Neural cell (in vitro differentiated cells): Measurements from ENCODE around the gene UTP15. TPM values are rescaled to one million over a fixed set of nuclear protein-coding genes. Genes with fewer than 3 reads are reported as not detected.

Experiments
- H2AFZ ChIP-seq: fragments of 200-600, 300-800 bp; sonication (generic), shearing (Covaris generic); 2 replicates; pipeline ENCODE4 v1.6.0; 2014; ENCODE audit warnings: low read depth, mild to moderate bottlenecking, antibody characterized with exemption, low read length, moderate library complexity
- H3F3A ChIP-seq: fragments of 200-600 bp; shearing (Covaris generic); 2 replicates; pipeline ENCODE4 v1.6.1; 2016; ENCODE audit warnings: mild to moderate bottlenecking, moderate library complexity, mixed read lengths, antibody characterized with exemption, low read length; ENCODE audit not compliant: insufficient read depth, poor library complexity, severe bottlenecking
- H3K27ac ChIP-seq: fragments of 200-600, 300-800 bp; sonication (generic), shearing (Covaris generic); 2 replicates; pipeline ENCODE4 v1.5.1; 2014; ENCODE audit warnings: mild to moderate bottlenecking, low read length, moderate library complexity
- H3K27me3 ChIP-seq: fragments of 300-800, 200-600 bp; sonication (generic), shearing (Covaris generic); 2 replicates; pipeline ENCODE4 v1.6.0; 2014; ENCODE audit warnings: mild to moderate bottlenecking, low read depth, low read length, moderate library complexity; ENCODE audit not compliant: insufficient read depth
- H3K36me3 ChIP-seq: fragments of 300-800, 200-600 bp; sonication (generic), shearing (Covaris generic); 2 replicates; pipeline ENCODE4 v1.5.1; 2014; ENCODE audit warnings: mild to moderate bottlenecking, antibody characterized with exemption, low read length, moderate library complexity; ENCODE audit not compliant: insufficient read depth
- H3K4me2 ChIP-seq: fragments of 300-800, 200-600 bp; sonication (generic), shearing (Covaris generic); 2 replicates; pipeline ENCODE4 v1.6.0; 2014; ENCODE audit warnings: mild to moderate bottlenecking, low read length
- H3K4me3 ChIP-seq: fragments of 300-800, 200-600 bp; sonication (generic), shearing (Covaris generic); 2 replicates; pipeline ENCODE4 v1.5.1; 2014; ENCODE audit warnings: mild to moderate bottlenecking, low read length, moderate library complexity
- H3K79me2 ChIP-seq: fragments of 200-600 bp; shearing (Covaris generic); replicated peaks from 2 replicates; pipeline ENCODE4 v1.6.0; 2014; ENCODE audit warnings: mild to moderate bottlenecking, low read length, moderate library complexity; ENCODE audit not compliant: insufficient read depth
- H3K9ac ChIP-seq: fragments of 300-800, 200-600 bp; sonication (generic), shearing (Covaris generic); 2 replicates; pipeline ENCODE4 v1.6.1; 2016; ENCODE audit warnings: mild to moderate bottlenecking, low read length, mixed read lengths
- H3K9me2 ChIP-seq: fragments of 200-600 bp; shearing (Covaris generic); 2 replicates; pipeline ENCODE4 v1.6.1; 2016; ENCODE audit warnings: mild to moderate bottlenecking, low read length, mixed read lengths; ENCODE audit not compliant: insufficient read depth
- H3K9me3 ChIP-seq: fragments of 200-600, 300-800 bp; sonication (generic), shearing (Covaris generic); 2 replicates; pipeline ENCODE4 v1.6.1; 2016; ENCODE audit warnings: mild to moderate bottlenecking, mixed run types, low read length, moderate library complexity, mixed read lengths
- H4K20me1 ChIP-seq: fragments of 200-600 bp; shearing (Covaris generic); 2 replicates; pipeline ENCODE4 v1.6.1; 2016; ENCODE audit warnings: mild to moderate bottlenecking, mixed run types; ENCODE audit not compliant: insufficient read depth
- CTCF ChIP-seq: fragments of 450-650 bp; IDR thresholded peaks from 2 replicates; pipeline ENCODE4 v1.5.1; 2014; ENCODE audit warnings: antibody characterized with exemption, mild to moderate bottlenecking, moderate library complexity; ENCODE audit not compliant: poor library complexity, severe bottlenecking
- EP300 ChIP-seq: fragments of 450-650 bp; conservative IDR thresholded peaks from 2 replicates; pipeline ENCODE4 v1.6.1; 2014; ENCODE audit warnings: antibody characterized with exemption, mild to moderate bottlenecking, moderate library complexity; ENCODE audit not compliant: poor library complexity, severe bottlenecking
- EZH2 ChIP-seq: fragments of 200-600, 300-800 bp; shearing (Covaris generic), sonication (generic); IDR thresholded peaks from 2 replicates; pipeline ENCODE4 v1.6.1; 2014; ENCODE audit warnings: antibody characterized with exemption, low read length, borderline replicate concordance, mild to moderate bottlenecking; ENCODE audit not compliant: insufficient read depth, poor library complexity, severe bottlenecking
- MXI1 ChIP-seq: fragments of 450-650 bp; conservative IDR thresholded peaks from 2 replicates; pipeline ENCODE4 v1.6.1; 2014; ENCODE audit warnings: antibody characterized with exemption, mild to moderate bottlenecking; ENCODE audit not compliant: poor library complexity, severe bottlenecking
- POLR2AphosphoS5 ChIP-seq: IDR thresholded peaks from 2 replicates; pipeline ENCODE4 v1.6.1; 2012
- RAD21 ChIP-seq: fragments of 450-650 bp; conservative IDR thresholded peaks from 2 replicates; pipeline ENCODE4 v1.6.1; 2014; ENCODE audit warnings: antibody characterized with exemption, mild to moderate bottlenecking, moderate library complexity
- REST ChIP-seq: IDR thresholded peaks from 2 replicates; pipeline ENCODE4 v1.6.1; 2012; ENCODE audit warnings: borderline replicate concordance
- SMC3 ChIP-seq: fragments of 450-650 bp; conservative IDR thresholded peaks from 2 replicates; pipeline ENCODE4 v1.6.1; 2014; ENCODE audit warnings: antibody characterized with exemption, mild to moderate bottlenecking, moderate library complexity; ENCODE audit not compliant: poor library complexity
- TAF1 ChIP-seq: IDR thresholded peaks from 2 replicates; pipeline ENCODE4 v1.6.1; 2012; ENCODE audit warnings: low read depth
- polyA plus RNA-seq: library from polyadenylated mRNA; depleted of rRNA; stranded (reverse); fragments of >200 nt; gene quantifications from 2 replicates; pipeline ENCODE4 v1.2.3, GENCODE V29; 2014

The UTP15 gene
- polyA plus RNA-seq, 1 donor from 2014 or later = 18.1 TPM

GRCh38 chr5:73591698-73592501 is 26.4 kb downstream of the UTP15 start:
- Histone ChIP-seq H3K36me3 (no peaks in the 10 kb centered on the region), H4K20me1 (no peaks in the 10 kb centered on the region), H2AFZ (no peak overlapping the region), H3K9ac (no peak overlapping the region), H3K27me3 (no peaks in the 10 kb centered on the region), H3K4me2 (no peak overlapping the region), H3K27ac (no peak overlapping the region), H3K9me2 (no peaks in the 10 kb centered on the region), H3K9me3 (no peaks in the 10 kb centered on the region), H3F3A (no peaks in the 10 kb centered on the region), H3K4me3 (no peak overlapping the region), H3K79me2 (no peaks in the 10 kb centered on the region)
- no peak for TF ChIP-seq EZH2
- no peak for TF ChIP-seq EP300
- no peak for TF ChIP-seq SMC3
- TF ChIP-seq CTCF = no peak

GRCh38 chr5:73592551-73592950 is 27.0 kb downstream of the UTP15 start:
- Histone ChIP-seq H3K36me3 (no peaks in the 10 kb centered on the region), H2AFZ (no peak overlapping the region), H3F3A (no peaks in the 10 kb centered on the region), H3K79me2 (no peaks in the 10 kb centered on the region), H3K9ac (no peak overlapping the region), H3K9me3 (no peaks in the 10 kb centered on the region), H3K9me2 (no peaks in the 10 kb centered on the region), H3K4me3 (no peak overlapping the region), H4K20me1 (no peaks in the 10 kb centered on the region), H3K27me3 (no peaks in the 10 kb centered on the region), H3K27ac (no peak overlapping the region), H3K4me2 (no peak overlapping the region)
- no peak for TF ChIP-seq POLR2AphosphoS5
- no peak for TF ChIP-seq MXI1
- no peak for TF ChIP-seq EP300
- no peak for TF ChIP-seq REST

- Histone ChIP-seq H4K20me1 (no peaks in the 10 kb centered on the region), H3K27ac (no peak overlapping the region), H3K4me2 (no peak overlapping the region), H3K27me3 (no peaks in the 10 kb centered on the region), H3K9me2 (no peaks in the 10 kb centered on the region), H3K79me2 (no peaks in the 10 kb centered on the region), H3K9me3 (no peaks in the 10 kb centered on the region), H3K36me3 (no peaks in the 10 kb centered on the region), H3K4me3 (no peak overlapping the region), H2AFZ (no peak overlapping the region), H3F3A (no peaks in the 10 kb centered on the region), H3K9ac (no peak overlapping the region)
- TF ChIP-seq CTCF = no peak
- TF ChIP-seq RAD21 = no peak
- TF ChIP-seq EP300 = no peak
- no peak for TF ChIP-seq EZH2
- TF ChIP-seq SMC3 = no peak
- no peak for TF ChIP-seq REST
- no peak for TF ChIP-seq MXI1
- TF ChIP-seq POLR2AphosphoS5 = no peak
- no peak for TF ChIP-seq TAF1
Measured at GRCh38 chr5:73596705-73597328, 31.3 kb downstream of the UTP15 start.
